ENCODE data around the gene DUOXA1. TPM values are rescaled to one million over a fixed set of nuclear protein-coding genes. Genes with fewer than 3 reads are reported as not detected.

Gene DUOXA1
- total RNA-seq, 1 donor from 2014 or later, result 4.2 TPM

DNA sequence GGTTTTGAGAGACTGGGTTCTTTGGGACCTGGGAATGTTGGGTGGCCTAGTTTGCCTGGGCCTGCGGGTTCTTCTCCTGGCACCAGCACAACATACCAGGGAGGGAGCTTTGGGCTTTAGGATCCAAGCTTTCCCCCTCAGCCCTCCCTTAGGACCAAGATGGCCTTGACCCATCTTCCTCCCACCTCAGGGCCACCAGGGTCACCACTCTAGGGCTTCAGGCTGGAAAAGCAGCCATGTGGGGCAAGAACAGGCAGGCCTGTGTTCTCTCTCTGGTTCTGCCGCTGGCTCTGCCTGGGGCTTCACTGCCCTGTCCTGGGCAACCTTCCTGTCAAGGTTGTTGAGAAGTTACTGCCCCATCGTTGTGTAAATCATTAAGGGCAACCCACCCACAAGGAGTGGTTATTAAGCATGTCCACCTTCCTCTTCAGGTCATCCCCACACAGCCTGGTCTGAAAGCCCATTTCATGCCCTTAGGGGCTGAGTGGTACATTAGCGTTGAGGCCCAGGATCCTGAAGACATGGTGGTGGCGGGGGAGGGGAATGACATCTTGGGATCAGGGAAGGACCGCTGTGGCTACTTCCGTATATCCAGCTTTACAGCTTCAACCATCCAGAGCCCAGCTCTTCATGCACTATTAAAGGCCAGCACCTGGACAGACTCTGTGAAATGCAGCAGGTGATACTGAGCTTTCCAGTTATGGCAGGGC is 767 bp upstream of the DUOXA1 start:
- intact Hi-C loops (cut with DNase I), result no loop called here
- Histone ChIP-seq H3K4me3 (peak overlapping the region in 1 of 2 donors; percentile 24), H3K9me3 (no peaks in the 10 kb centered on the region), H3K27me3 (peaks cover 14% of the 10 kb centered on the region), H3K27ac (no peak overlapping the region), H3K36me3 (no peaks in the 10 kb centered on the region), H3K4me1 (peaks cover 0 to 4% of the 10 kb centered on the region in 2 donors)
- no peak for DNase-seq (ENCODE audit: low spot score in 2 of 2)
- TF ChIP-seq, protein P1, sequence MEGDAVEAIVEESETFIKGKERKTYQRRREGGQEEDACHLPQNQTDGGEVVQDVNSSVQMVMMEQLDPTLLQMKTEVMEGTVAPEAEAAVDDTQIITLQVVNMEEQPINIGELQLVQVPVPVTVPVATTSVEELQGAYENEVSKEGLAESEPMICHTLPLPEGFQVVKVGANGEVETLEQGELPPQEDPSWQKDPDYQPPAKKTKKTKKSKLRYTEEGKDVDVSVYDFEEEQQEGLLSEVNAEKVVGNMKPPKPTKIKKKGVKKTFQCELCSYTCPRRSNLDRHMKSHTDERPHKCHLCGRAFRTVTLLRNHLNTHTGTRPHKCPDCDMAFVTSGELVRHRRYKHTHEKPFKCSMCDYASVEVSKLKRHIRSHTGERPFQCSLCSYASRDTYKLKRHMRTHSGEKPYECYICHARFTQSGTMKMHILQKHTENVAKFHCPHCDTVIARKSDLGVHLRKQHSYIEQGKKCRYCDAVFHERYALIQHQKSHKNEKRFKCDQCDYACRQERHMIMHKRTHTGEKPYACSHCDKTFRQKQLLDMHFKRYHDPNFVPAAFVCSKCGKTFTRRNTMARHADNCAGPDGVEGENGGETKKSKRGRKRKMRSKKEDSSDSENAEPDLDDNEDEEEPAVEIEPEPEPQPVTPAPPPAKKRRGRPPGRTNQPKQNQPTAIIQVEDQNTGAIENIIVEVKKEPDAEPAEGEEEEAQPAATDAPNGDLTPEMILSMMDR (IDR thresholded peaks at IDR 0.05), result no peak

DNA sequence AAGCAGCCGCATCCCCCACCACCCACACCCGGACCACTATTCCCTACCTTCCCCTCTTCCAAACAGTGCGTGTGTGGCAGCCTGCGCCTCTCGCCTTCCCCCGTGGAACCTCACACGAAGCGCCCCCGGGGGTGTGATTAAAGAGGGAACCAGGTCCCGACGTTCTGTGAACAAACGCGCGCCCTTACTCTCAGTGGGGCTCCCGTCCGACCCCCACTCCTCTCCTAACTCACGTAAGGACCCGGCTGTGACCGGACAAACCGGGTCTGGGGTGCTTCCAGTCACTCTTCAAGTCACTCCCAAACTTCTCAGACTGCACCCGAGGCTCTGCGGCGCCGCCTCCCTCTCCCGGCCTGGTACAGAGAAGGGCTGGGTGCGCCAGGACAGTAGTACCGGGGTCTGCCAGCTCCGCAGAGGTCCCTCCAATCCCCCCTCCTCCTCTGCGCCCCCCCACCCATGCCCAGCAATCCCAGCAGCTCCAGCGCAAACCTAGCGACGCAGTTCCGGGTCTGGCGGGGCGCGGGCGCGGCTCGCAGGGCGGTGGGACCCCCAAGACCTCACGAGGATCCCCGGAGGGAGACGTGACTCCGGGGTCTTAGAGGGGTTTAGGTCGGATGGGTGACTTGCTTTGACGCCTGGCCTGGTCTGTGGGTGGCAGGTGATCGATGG is 574 bp downstream of the DUOXA1 start:
- no peaks in the 10 kb centered on the region for H3K36me3 ChIP-seq
- H3K4me1 ChIP-seq, result no peaks in the 10 kb centered on the region
- intact Hi-C loops (cut with DNase I), result no loop called here
- H3K27ac ChIP-seq, result no peak overlapping the region
- H3K27me3 ChIP-seq, result peaks cover 6% of the 10 kb centered on the region
- TF ChIP-seq, protein P1 (IDR thresholded peaks at IDR 0.05), result no peak
- H3K9me3 ChIP-seq, result no peaks in the 10 kb centered on the region
- peak overlapping the region; percentile 24 to 34 for H3K4me3 ChIP-seq
- DNase-seq (ENCODE audit: low spot score in 2 of 2), result no peak

DNA sequence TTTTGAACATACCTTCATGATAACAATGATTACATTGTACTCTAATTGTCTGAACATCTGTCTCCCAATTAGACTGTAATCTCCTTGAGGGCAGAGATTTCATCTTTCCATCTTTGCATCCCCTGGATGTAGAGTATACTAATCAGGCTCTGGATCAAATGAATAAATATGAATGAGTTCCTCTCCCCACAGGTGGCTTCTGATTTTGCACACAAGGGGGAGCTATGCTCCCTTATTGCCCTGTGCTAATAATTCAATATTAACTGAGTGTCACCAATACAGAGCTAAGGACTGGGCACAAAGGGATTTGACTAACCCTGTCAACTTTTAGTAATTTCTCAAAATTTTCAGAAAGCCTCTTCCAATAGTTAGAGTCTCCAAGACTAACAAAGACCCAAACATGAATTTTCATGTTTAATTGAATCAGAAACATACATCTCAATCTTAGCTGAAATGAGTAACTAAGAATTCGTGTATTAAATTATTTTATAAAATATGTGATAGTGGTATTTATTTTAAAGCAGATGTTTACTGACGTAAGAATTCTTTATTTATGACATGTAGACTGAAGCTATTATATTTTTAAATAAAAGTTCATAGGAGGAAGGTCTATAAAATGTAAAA is 3.0 kb downstream of the DUOXA1 start:
- H3K9me3 ChIP-seq, result no peaks in the 10 kb centered on the region
- H3K4me3 ChIP-seq, result no peak overlapping the region
- DNase-seq (ENCODE audit: low spot score in 2 of 2), result no peak
- H3K27me3 ChIP-seq, result peaks cover 6% of the 10 kb centered on the region
- no peak overlapping the region for H3K27ac ChIP-seq
- no peaks in the 10 kb centered on the region for H3K36me3 ChIP-seq
- intact Hi-C loops (cut with DNase I), result no loop called here
- TF ChIP-seq, protein P1 (IDR thresholded peaks at IDR 0.05), result peak in 2 of 3 experiments; percentile 34 to 37
- no peaks in the 10 kb centered on the region for H3K4me1 ChIP-seq

DNA sequence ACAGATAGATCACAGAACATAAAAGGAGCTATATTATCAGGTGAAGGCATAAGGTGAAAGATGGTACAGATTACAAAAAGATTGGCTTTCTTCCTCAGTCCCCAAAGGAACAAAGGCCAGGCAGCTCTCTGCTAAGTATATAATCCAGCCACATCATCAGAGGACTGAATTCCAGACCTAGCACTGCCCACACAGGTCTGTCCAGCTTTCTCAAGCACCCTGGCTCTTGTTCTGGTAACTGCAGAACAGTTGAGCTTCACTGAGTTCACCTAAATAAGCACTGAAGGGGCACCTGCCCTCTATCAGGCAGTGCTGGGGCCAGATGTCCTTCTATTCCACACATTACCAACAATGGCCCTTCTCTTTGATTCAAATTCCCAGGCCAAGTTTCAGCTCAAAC is 6.3 kb downstream of the DUOXA1 start:
- TF ChIP-seq, protein P1 (IDR thresholded peaks at IDR 0.05), result no peak
- no peak overlapping the region for H3K4me3 ChIP-seq
- peaks cover 3% of the 10 kb centered on the region for H3K27me3 ChIP-seq
- H3K4me1 ChIP-seq, result no peaks in the 10 kb centered on the region
- H3K27ac ChIP-seq, result no peak overlapping the region
- no peaks in the 10 kb centered on the region for H3K36me3 ChIP-seq
- no peak for DNase-seq (ENCODE audit: low spot score in 2 of 2)
- intact Hi-C loops (cut with DNase I), result no loop called here
- no peaks in the 10 kb centered on the region for H3K9me3 ChIP-seq

DNA sequence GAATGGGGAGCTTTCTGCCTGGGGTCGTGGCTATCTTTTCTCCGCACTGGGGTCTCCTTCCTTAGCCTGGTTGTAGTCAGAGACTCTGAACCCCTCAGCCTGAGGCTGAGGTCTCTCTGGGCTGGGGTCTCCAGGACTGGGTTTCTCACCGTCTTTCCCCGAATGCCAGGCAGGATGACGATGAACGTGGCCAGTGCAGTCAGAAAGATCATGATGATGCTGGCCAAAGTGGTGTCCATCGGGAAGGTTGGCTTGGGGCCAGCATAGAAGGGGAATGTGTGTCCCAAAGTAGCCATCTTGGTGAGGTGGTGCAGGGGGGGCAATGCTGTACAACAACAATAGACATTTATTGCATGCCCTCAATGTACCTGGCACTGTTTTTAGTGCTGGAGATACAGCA is 7.0 kb downstream of the DUOXA1 start:
- DNase-seq (ENCODE audit: low spot score in 2 of 2), result no peak
- H3K36me3 ChIP-seq, result no peaks in the 10 kb centered on the region
- H3K9me3 ChIP-seq, result no peaks in the 10 kb centered on the region
- TF ChIP-seq, protein P1 (IDR thresholded peaks at IDR 0.05), result no peak
- H3K4me3 ChIP-seq, result no peak overlapping the region
- no peak overlapping the region for H3K27ac ChIP-seq
- H3K27me3 ChIP-seq, result peaks cover 4% of the 10 kb centered on the region
- intact Hi-C loops (cut with DNase I), result no loop called here
- peaks cover 0 to under 1% of the 10 kb centered on the region in 2 donors for H3K4me1 ChIP-seq

Measured in ascending aorta (tissue), 2 donors.